Spleen (tissue), 7 donors: Measurements from ENCODE around the gene SRXN1.

Experiments
- POLR2A ChIP-seq, 3 donors: fragments of 450-650 bp; IDR thresholded peaks; one replicate each; pipeline ENCODE4 v1.5.1; 2017; ENCODE audit warnings: antibody characterized with exemption in 3 of 3, mild to moderate bottlenecking in 1 of 3
- POLR2AphosphoS5 ChIP-seq, 3 donors: sonication (generic); formaldehyde crosslinking; IDR thresholded peaks; one replicate each; pipeline ENCODE4 v1.5.1; 2017; ENCODE audit warnings: antibody characterized with exemption in 3 of 3
- TF ChIP-seq, protein P1 (sequence below), 11 experiments: fragments of 200-600 bp in 7 of 11; fragments of 450-650 bp in 4 of 11; sonication (generic) in 4 of 11; IDR thresholded peaks in 8 of 11; conservative IDR thresholded peaks in 3 of 11; 1 replicate in 7 of 11; 2 replicates in 4 of 11; pipeline versions ENCODE4 v1.4.0 to v1.8.0; 2016 to 2021; ENCODE audit warnings: antibody characterized with exemption in 11 of 11, inconsistent platforms in 4 of 11, mild to moderate bottlenecking in 1 of 11
- donor health status: DM: no; HTN: no; CAD: no; lungs with moderate emphysema.
- donor health status: DM: no; HTN: no; CAD: no.
- donor health status: DM: no; HTN: no; CAD: no.

DNA sequence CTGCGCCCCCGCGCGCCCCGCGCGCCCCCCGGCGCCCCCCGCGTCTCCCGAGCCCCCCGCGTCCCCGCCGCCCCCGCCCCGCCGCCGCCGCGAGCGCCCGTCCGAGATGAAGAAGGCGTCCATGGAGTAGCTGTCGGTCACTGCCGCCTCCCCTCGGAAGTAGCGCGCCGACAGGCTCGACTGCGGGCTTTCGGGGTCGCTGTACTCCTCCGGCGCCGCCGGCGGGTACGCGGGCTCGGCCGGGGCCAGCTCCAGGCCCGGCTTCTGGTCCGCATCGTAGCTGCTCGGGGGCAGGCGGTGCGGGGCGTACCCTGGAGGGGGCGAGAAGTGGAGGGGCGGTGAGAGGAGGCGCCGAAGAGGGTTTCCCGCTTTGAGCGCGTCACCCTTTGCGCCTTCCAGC, 11.2 kb upstream of the SRXN1 start:
- TF ChIP-seq, protein P1, sequence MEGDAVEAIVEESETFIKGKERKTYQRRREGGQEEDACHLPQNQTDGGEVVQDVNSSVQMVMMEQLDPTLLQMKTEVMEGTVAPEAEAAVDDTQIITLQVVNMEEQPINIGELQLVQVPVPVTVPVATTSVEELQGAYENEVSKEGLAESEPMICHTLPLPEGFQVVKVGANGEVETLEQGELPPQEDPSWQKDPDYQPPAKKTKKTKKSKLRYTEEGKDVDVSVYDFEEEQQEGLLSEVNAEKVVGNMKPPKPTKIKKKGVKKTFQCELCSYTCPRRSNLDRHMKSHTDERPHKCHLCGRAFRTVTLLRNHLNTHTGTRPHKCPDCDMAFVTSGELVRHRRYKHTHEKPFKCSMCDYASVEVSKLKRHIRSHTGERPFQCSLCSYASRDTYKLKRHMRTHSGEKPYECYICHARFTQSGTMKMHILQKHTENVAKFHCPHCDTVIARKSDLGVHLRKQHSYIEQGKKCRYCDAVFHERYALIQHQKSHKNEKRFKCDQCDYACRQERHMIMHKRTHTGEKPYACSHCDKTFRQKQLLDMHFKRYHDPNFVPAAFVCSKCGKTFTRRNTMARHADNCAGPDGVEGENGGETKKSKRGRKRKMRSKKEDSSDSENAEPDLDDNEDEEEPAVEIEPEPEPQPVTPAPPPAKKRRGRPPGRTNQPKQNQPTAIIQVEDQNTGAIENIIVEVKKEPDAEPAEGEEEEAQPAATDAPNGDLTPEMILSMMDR (IDR thresholded peaks at IDR 0.05 in 8 of 11, conservative IDR thresholded peaks at IDR 0.05 in 3 of 11), result no peak
- TF ChIP-seq POLR2A (IDR thresholded peaks at IDR 0.05) (no peak), POLR2AphosphoS5 (IDR thresholded peaks at IDR 0.05) (no peak)
